Activated CD8-positive, alpha-beta memory T cell treated with anti-CD3 and anti-CD28 coated beads for 1 hour (primary cell): Measurements from ENCODE around the gene ZNF276.
"Not testable (repeated sequence)": the region's sequence is repeated elsewhere in the genome, so short reads cannot be mapped to it uniquely, and the experiment has no call there.

ENCODE experiments used
- DNase-seq, 2 donors: peaks; one replicate each; pipeline ENCODE4 v3.0.0-alpha.2; 2020; ENCODE audit warnings: low read depth in 1 of 2; ENCODE audit errors: extremely low read depth in 1 of 2

The ZNF276 gene

DNA sequence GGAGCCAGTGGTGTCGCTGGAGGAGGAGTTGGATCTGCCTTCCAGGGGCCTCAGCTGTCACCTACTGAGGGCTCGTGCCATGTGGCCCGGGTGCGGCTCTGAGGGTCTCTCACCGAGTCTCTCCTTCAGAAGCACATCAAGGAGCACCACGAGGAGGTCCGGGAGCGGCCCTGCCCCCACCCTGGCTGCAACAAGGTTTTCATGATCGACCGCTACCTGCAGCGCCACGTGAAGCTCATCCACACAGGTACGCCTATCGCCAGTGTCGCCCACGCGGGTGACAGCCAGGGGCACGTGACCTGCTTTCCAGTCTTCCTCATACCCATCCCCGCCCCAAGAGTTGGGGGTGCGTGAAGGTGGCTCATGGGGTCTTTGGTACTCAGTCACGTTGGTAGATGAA is 12.5 kb downstream of the ZNF276 start:
- DNase-seq, result no peak

DNA sequence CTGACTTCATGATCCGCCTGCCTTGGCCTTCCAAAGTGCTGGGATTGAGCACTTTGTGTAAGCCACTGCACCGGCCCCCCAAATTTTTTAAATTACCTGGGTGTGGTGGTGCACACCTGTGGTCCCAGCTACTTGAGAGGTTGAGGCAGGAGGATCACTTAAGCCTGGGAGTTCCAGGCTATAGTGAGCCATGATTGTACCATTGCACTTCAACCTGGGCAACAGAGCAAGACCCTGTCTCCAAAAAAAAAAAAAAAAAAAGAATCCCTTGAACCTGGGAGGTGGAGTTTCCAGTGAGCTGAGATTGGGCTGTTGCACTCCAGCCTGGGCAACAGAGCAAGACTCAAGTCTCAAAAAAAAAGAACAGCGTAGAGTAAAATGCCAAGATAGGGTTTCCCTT is 15.2 kb downstream of the ZNF276 start:
- DNase-seq, result no peak

DNA sequence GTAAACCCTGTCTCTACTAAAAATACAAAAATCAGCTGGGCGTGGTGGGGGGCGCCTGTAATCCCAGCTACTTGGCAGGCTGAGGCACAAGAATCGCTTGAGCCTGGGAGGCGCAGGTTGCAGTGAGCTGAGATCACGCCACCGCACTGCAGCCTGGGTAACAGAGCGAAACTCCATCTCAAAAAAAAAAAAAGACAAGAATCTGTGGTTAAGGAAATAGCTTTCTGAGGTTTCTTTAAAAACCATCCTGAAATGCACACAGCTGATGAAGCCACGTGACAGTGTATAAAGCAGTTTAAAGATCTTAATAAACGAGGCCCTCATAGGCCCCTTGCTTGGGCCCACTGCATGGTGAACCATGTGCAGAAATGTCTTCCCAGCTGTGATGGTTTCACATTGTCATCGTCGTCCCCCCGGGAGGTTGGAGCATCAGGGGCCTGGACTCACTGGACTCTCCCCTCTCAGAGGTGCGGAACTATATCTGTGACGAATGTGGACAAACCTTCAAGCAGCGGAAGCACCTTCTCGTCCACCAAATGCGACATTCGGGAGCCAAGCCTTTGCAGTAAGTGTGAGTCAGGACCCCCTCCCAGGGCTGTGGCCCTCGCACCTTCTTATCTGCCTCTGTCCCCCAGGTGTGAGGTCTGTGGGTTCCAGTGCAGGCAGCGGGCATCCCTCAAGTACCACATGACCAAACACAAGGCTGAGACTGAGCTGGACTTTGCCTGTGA is 16.2 kb downstream of the ZNF276 start:
- DNase-seq, result no peak

DNA sequence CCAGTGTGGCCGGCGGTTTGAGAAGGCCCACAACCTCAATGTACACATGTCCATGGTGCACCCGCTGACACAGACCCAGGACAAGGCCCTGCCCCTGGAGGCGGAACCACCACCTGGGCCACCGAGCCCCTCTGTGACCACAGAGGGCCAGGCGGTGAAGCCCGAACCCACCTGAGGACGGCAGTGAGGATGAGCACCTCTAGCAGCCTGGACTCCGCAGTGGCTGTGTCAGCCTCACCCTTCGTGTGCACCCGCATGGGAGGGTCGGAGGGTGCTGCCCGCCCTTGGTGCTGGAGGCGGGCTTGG is 16.7 kb downstream of the ZNF276 start:
- no peak for DNase-seq

DNA sequence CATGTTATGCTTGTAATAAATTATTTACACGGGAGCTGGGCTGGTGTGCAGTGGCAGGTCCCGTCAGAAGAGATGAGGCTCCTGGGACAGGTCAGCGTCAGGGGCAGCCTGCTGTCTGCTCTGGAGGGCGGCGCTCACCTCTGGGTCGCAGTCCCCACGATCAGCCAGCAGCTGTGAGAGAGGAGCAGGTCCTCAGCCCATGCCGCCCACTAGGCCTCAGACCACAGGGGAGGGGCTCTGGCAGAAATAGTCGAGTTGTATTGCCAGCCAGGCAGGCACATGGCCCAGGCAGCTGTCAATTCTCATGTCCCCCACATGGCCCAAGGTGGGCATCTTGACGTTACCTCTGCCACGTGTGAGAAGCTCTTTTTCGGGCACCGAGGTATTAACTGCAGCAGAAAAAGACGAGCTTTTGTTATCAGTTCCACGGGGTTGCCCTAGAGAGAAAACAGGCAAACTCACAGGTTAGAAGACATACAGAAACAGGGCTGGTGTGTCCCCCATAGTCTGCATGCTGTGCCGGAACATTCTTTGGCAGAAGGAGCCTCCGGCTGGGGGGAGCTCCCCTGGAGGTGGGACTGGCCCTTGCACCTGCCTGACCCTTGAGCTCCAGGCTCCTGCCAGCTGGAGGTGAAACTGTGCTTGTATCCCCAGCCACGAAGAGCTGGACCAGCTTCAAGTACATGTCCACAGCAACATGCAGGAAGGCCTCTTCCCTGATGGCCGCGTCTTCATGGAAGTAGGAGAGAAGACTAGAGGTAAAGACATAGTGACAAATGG is 17.4 kb downstream of the ZNF276 start:
- no peak for DNase-seq

DNA sequence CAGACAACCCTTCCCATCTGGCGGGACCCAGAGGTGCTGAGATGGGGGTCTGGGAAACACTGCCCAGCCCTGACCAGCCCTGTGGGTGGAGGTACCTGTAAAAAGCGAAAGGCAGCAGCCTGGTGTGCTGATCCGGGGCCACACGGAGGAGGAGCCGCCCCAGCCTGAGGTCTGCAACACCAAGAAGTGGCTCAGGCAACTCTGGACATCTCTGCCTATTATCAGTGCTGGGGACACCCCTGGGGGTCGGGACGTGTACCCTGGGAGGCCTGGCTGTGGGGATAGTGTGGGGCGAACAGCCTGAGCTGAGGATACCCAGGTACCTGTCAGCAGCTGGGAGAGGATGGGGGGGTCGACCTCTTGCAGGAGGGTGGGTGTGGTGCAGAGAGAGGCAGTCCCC is 18.0 kb downstream of the ZNF276 start:
- DNase-seq, result no peak

DNA sequence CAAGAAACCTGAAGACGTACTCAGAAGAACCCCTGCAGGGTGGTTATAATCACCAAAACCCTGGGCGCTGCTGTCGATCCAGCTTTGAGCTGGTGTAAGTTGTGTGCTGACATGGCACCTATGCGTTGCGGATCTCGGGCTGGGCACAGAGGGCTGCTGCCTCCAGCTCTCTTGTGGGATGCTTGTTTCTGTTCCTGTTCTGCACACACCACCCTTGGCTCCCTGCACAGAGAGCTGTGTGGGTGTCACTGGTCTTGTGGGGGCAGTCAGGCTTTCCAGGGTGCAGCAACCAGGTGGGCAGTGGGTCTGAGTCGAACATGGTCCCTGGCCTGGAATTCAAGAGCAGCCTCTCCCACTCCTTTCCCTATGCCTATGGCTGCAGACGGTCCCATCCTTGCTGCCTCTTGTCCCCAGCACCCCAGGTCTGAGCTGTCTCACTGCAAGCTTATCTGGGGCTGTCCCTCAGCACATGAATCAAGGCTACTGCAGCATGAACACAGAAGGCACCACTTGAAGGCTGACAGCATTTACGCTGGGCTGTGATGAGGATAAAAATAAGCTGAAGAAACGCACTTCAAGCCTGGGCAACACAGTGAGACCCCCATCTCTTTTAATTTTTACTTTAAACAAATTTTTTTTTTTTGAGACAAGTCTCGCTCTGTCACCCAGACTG is 20.1 kb downstream of the ZNF276 start:
- DNase-seq, result no peak

DNA sequence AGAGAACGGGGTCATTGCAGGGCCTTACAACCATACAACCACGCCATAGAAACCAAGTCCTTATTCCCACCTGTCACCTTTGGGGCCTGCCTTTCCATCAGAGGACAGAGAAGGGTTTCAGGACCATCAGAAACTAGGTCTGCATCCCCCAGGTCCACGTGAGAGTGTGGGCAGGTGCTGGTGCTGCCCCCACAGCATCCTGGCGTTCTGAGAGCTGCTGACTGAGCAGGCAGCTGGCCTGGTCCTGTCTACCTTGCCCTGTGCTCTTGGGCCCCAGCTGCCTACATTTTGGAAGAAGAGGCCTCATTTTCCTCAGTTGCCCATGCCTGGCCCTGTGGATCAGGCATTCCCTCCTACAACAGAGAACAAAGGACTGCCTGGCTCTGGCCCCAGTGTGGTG is 21.6 kb downstream of the ZNF276 start:
- DNase-seq, result no peak

DNA sequence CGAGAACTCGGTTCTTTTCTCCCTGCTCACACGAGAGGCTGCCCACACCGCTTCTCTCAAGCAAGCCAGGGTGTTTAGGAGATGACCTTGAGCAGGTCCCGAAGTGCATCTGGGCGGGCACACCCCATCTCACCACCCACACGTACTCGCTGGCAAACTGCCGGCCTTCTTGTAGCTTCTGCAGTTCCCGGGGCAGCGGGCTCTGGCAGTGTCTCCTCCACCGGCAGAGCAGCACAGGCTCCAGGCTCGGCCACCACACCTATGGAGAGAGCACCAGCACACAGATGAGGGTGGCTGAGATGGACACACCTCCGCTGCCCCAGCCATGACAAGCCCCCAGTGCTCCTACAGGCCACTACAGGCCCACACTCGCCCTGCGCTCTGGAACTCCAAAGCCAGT is 23.5 kb downstream of the ZNF276 start:
- no peak for DNase-seq

DNA sequence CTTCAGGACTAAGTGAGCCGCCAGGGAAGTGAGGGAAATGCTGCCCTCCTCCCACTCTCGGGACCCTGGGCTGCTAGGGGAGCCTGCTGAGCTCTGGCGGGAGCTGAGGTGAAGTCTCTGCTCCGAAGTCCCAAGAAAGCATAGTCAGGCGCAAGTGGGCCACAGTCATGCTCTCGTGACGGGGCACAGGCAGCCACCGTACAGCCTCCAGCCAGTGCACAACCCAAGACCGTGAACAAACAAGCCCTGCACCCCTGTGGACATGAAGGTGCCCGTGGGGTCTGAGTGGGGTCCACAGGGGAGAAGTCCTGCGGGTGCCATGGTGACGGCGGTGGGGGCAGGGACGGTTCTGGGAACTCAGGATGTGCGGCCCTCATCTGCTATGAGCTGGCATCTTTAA is 24.7 kb downstream of the ZNF276 start:
- DNase-seq, result no peak

DNA sequence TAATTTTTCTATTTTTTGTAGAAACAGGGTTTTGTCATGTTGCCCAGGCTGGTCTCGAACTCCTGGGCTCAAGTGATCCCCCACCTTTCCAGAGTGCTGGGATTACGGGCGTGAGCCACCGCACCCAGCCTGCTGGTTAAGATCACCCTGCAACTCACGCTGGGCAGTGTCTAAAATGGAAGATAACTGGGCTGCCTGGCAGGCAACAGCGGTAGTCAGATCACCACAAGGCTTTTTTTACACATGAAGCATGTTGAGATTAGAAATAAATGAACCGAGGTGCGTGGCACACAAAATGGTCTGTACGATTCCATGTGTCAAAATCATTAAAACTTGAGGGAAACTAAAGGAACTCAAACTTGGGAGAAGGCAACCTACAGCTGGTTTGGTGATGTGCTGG is 26.7 kb downstream of the ZNF276 start:
- DNase-seq, result no peak

DNA sequence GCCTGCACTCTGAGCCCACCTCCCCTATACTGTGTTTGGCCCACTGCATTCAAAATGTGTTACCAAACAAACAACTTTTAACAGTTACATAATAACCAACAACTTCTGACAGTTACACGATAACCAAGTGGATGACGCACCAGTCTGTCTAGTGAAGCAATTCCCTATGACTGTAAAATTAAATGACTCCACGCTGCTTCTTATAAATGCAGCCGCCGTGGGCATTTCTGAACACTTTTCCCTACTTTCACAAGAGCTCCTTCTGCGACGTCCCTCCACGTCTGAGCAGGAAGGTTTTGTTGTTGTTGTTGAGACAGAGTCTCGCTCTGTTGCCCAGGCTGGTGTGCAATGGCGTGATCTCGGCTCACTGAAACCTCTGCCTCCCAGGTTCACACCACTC is 27.6 kb downstream of the ZNF276 start:
- no peak for DNase-seq

DNA sequence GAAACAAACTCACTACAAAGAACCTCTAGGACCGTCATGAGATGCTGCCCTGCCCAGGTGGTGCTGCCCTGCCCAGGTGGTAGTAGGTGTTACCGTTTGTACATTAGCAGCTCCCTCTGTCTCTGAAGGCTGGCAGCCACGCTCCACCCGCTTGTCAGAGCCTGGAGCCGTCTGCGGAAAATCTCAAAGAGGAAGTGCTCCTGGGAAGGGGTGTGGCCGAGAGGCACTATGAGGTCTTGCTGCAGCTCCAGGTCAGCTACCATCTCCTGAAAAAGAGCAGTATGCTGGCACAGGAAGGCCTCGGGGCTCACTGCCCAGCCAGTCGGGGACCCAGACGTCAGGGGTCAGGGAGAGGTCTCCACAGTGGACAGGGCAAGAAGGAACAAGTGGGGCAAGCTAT is 28.3 kb downstream of the ZNF276 start:
- DNase-seq, result no peak

DNA sequence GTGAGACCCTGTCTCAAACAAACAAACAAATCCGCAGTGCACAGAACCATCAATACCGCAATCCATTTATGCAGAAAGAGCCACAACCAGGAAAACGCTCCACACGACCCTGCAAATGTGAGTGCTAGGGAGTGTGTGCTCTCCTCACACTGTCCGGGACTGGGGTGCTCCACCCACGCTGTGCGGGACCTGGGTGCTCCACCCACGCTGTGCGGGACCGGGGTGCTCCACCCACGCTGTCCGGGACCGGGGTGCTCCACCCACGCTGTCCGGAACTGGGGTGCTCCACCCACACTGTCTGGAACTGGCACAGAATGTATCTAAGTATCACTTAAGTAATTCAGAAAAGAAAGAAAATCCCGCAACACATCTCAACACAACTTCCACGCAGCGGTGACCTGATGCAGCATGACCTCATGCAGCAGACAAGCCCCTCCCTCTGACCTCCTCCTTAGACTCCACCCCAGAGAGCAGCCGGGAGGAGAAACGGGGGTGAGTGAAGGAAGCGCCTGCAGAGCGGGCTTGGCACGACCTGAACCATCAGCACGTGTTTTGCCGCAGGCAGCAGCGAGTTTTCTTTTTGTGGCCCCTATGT is 38.5 kb downstream of the ZNF276 start:
- DNase-seq, result no peak

DNA sequence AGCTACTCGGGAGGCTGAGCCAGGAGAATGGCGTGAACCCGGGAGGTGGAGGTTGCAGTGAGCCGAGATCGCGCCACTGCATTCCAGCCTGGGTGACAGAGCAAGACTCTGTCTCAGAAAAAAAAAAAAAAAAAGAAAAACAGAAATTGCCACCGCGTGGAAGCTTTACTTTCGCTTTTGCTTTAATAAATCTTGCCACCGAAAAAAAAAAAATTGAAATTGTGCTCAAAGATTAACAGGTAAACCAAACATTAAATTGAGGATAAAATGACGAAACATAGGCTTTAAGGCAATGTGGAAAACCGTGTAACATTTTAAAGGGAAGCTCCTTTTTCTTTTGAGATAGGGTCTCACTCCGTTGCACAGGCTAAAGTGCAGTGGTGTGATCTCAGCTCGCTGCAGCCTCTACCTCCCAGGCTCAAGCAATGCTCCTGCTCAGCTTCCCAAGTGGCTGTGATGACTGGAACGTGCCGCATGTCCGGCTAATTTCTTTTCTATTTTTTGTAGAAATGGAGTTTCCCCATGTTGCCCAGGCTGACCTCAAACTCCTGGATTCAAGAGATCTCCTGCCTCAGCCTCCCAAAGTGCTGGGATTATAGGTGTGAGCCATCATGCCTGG is 40.1 kb downstream of the ZNF276 start:
- no peak for DNase-seq

DNA sequence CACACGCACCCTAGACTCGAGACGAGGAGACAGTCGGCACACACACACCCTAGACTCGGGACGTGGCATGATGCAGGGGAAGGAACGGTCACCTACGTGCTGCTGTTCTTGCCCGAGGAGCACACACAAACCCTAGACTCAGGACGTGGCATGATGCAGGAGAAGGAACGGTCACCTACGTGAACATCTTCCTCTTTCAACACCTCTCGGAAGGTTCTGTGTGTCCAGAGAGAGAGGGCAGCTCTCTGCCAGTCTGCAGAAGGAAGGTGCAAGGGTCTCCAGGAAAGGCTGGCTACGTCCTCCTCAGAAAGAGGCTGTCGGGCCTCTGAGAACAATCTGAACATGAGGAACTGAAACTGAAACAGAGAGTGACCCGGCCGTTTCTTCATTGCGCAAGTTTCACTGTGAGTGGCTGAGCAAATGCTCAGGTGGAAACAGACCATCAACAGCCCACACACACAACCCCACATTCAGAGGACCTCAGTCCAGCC is 43.4 kb downstream of the ZNF276 start:
- DNase-seq, result no peak

DNA sequence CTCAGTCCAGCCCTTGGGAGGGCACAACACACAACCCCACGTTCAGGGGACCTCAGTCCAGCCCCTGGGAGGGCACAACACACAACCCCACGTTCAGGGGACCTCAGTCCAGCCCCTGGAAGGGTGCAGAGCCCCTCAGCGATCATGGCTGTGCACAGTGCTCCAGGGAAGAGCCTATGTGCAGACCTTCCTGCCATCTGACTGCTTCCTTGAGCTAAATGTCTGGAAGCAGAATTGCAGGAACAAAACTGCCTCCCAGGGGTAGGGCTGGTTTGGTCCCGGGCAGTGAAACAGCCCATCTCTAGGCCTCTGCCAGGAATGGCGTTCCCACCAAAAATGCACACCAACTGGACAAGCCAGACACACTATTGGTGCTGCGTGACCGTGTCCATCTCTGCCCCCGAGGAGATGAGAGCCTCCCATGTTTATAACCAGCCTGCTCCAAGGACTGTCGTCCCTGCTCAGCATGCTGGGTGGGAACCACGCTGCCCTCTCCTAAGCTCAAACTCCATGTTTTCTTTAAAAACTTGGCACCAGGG is 44.0 kb downstream of the ZNF276 start:
- DNase-seq, result no peak

DNA sequence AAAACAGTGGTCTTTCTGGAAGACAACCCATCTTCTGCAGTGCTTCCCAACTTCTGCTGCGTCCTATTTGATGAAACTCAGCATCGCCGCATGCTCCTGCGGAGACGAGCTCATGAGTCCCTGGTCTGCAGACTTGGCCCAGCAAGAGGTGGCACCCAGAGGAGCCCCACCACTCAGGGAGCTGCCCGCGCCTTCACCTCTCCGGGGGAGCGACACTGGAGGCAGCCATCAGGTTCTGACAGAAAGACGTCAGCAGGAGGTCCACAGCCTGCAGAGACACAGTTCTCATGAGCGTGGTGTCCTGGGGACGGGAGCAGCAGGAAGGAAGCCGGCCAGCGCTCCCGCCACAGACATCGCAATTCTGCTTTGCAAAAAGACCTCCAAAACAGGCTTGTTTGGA is 49.0 kb downstream of the ZNF276 start:
- DNase-seq, result no peak

DNA sequence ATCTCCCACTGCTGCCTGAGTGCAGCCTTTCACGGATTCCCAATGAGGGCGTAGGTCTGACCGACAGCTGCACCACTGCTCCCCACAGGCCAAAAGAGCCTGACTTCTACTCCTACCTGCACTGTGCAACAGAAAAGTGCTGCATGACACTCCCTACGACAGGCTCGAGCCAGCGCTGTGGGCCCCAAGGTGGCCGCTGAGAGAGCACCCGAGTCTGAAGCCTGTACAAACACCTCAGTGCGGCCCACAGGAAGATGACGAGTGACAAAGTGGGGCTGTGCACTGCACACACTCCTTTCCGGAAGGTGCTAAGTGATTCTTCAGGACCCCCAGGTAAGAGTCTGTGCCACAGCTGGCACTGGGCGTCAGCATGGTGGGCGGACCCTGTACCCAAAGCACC is 53.9 kb downstream of the ZNF276 start:
- DNase-seq, result no peak

DNA sequence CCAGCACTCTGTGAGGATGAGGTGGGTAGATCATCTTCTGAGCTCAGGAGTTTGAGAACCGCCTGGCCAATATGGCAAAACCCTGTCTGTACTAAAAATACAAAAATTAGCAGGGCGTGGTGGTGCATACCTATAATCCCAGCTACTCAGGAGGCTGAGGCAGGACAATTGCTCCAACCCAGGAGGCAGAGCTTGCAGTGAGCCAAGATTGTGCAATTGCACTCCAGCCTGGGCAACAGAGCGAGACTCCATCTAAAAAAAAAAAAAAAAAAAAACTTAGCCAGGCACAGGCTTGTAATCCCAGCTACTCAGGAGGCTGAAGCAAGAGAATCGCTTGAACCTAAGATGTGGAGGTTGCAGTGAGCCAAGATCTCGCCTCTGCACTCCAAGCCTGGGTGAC is 56.9 kb downstream of the ZNF276 start:
- not testable (repeated sequence) for DNase-seq
